NCI-H2029 (cell line): ENCODE results near the gene ARF1.

Source experiments
- DNase-seq: peaks from one replicate; lab custom pipeline; 2025; lab: John Stamatoyannopoulos, UW

Gene ARF1

DNA sequence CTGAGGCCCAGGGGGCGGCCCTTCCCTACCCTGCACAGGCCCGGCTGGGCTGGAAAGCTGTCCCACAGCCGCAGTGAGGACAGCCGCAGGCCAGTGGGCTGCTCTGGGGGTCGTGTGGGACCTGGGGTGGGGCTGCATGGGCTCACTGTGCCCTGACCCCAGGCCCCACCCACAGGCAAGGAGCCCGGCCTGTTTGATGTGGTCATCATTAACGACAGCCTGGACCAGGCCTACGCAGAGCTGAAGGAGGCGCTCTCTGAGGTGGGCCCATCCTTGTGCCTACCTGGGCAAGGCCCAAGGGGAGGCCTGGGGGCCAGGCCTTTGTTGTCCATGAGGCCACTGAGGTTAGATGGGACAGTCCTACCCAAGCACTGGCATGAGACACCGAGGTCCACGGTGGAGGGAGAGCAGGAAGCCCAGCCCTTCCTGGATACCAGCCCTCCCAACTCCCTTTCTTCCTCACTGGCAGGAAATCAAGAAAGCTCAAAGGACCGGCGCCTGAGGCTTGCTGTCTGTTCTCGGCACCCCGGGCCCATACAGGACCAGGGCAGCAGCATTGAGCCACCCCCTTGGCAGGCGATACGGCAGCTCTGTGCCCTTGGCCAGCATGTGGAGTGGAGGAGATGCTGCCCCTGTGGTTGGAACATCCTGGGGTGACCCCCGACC, 65.8 kb downstream of the ARF1 start:
- DNase-seq, result no peak
